CD4-positive, alpha-beta T cell treated with Interleukin-6 for 4 hours (primary cell): ENCODE measurements around the gene GNAT1.
"Not testable (repeated sequence)": the region's sequence is repeated elsewhere in the genome, so short reads cannot be mapped to it uniquely, and the experiment has no call there.

Experiments used
- DNase-seq: peaks from one replicate; pipeline ENCODE4 v3.0.0-alpha.2; 2020; ENCODE audit warnings: mixed read lengths

Gene GNAT1

DNA sequence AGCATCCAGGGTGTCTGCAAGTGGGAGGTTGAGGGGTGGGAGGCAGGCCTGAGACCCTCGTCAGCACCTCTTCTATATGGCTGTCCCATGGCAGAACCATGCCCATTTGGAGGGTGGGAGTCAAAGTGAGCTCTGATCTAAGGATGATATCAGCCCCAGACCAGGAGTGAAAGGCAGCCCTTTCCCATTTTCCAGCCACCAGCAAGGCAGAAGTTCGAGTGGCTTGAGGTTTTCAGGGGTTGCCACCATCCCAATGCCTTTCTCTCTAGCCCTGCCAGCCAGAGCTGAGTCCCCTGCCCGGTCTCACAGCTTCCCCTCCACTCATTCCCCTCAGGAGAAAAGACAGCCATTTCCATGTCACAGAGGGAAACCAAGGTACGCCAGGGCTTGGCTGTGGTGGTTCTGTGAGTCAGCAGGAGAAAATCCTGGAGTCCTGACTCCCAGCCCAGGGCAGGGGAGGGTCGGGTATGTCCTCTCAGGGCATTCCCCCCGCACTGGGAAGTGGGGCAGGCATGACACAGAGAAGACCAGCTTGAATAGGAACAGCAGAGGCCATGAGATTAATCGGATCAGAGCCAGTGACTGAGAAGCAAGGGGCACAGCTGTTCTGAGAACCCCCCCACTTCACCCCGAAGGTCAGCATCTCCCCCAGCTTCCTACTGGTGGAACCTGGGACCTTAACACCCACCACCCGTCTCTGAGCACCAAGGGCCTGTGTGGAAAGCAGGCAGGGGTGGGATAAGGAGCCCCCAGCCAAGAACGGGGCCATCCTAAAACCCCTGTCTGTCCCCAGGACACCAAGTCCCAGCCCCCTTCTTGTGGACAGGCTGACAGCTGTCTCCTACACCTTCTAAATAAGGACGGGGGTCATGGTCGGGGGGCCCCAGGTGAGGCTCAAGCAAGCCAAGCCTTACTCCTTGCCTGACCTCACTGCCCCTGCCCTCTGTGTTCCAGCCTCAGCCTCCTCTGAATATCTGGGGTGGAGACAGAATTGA lies 12.7 kb downstream of the GNAT1 start:
- no peak for DNase-seq

GRCh38 chr3:50204804-50205412 lies 13.5 kb downstream of the GNAT1 start, which contains the start of gene SLC38A3:
Gene SLC38A3 (plus strand): TSS chr3:50205271. CDS start chr3:50214200, 8,929 bp downstream.
- peak; percentile 53 for DNase-seq

DNA sequence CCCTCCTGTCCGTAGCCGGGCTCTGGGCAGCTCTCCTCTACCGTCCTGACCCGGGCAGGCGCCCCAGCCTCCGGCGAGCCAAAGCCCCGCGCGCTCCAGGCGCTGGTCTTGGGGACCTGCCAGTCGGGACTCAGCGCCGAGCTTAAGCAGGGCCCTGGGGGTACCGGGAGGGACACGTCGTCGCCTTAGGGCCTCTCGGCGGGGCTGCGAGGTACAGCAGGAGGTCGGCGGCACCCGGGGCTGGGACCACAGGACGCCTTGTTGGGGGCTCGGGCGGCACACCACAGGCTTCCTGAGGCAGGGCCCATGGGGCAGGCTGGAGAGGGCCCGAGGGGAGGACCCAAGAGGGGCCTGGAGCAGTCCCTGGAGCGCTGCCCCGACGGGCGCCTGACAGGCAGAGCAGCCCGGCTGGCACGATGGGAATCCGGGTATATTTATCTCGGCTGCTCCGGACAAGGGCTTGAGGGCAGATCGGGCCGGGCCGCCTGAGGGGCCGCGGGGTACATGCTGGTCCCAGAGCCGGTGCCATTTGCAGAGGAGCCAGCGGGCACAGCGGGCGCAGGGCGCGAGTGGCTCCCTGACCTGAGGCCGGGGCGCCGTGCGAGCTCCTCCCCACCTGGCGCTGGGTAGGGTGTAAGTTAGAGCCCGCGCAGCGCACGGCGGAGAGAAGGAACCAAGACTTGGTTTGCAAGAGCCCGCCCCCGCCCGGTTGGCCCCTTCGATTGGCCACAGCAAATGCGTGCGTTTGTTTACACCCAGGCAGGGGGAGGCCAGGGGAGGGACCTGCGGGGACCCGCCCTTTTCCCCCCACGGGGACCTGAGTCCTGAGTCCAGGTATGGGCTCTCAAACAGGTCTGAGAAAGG lies 14.2 kb downstream of the GNAT1 start:
- peak; percentile 40 for DNase-seq

GRCh38 chr3:50207359-50208042 lies 16.1 kb downstream of the GNAT1 start:
- DNase-seq: no peak

DNA sequence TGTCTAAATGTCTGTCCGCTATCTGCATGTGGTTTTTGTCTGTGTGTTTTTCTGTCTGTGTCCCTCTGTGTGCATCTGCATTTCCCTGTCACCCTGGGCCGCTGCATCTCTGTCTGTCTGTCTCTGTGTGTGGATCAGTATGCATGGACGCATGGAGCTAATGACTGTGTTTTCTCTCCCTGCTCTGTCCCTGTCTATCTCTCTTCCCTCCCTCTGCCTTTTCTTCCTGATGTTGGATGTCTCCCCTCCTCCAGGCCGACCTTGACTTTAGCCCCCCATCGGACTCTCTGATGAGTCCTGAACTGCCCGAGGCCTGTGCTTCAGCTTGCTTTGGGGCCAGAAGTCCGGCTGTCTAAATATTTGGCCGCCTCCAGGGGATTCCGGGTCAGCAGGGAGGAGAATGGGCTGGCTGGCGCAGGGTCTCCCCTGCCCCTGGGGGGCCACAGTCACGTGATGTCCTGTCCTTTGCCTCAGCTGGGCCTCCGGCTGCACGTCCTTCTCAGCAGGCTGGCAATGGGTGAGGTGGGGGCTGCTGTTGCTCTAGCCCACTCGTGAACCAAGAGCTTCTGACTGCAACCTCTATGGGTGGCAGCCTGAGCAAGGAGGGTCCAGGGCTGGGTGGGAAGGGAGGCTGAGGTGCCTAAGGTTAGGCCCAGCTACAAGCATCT lies 17.4 kb downstream of the GNAT1 start:
- DNase-seq: no peak

DNA sequence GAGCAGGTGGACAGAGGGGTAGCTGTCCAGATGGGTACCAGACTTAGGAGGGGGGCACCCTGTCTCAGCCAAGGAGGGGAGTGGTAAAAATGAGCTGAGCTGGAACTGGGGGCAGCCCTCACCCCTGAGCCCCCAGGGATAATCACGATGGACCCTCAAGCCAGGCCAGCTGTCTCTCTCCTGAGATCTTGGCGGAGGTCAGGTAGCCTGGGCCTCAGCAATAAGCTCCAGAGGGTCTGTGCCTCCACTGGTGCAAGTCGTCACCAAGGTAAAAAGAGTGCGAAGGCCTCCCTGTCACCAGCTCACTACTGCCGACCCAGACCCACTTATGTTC lies 18.7 kb downstream of the GNAT1 start:
- DNase-seq: no peak

GRCh38 chr3:50210510-50211367 lies 19.3 kb downstream of the GNAT1 start:
- DNase-seq: no peak

DNA sequence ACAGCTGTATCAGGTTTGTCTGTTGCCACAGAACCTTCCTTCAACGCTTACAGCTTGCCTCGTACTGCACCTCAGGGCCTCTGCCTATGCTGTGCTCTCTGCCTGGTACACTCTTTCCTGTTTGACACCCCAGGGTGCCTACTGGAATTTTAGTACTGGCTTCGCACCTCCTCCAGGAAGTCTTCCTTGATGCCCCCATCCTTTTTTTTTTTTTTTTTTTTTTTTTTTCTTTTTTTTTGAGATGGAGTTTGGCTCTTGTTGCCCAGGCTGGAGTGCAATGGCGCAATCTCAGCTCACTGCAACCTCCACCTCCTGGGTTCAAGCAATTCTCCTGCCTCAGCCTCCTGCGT lies 19.9 kb downstream of the GNAT1 start:
- not testable (repeated sequence) for DNase-seq

DNA sequence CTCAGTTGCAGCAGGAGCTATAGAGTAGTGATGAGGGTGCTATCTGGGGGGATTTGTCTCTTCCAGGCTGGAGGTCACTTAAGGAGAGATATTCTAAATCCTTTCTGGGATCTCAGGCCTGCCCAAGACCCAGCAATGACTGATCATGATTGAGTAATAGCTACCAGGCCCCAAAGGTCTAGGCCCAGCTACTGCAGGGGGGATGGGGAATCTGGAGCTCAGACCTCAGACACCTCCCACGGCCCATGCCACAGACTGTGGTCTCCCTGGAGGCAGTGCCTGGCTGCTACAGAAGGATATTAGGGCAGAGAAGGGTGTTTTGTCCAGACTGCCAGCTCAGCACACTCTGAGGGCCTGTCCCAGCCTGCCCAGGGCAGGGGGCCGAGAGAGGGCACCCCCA lies 20.5 kb downstream of the GNAT1 start:
- DNase-seq: no peak

- no peak for DNase-seq
Observed at GRCh38 chr3:50212502-50212901, 21.1 kb downstream of the GNAT1 start.

- no peak for DNase-seq
Observed at GRCh38 chr3:50212971-50213370, 21.6 kb downstream of the GNAT1 start.

- DNase-seq: no peak
Observed at GRCh38 chr3:50213373-50213772, 22.0 kb downstream of the GNAT1 start.

GRCh38 chr3:50214824-50215223 lies 23.4 kb downstream of the GNAT1 start:
- DNase-seq: no peak

DNA sequence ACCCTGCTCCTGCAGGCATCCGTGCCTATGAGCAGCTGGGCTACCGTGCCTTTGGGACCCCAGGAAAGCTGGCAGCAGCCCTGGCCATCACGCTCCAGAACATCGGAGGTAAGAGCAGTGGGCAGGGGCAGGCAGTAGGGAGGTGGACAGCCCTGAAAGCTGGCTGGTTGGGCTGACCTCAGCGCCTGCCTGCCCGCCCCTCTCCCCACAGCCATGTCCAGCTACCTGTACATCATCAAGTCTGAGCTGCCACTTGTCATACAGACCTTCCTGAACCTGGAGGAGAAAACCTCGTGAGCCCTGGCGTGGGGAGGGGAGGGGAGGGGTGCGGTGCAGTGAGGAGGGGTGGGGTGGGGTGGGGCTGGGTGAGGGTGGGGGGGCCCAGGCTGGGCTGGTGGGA lies 24.1 kb downstream of the GNAT1 start:
- DNase-seq: no peak

DNA sequence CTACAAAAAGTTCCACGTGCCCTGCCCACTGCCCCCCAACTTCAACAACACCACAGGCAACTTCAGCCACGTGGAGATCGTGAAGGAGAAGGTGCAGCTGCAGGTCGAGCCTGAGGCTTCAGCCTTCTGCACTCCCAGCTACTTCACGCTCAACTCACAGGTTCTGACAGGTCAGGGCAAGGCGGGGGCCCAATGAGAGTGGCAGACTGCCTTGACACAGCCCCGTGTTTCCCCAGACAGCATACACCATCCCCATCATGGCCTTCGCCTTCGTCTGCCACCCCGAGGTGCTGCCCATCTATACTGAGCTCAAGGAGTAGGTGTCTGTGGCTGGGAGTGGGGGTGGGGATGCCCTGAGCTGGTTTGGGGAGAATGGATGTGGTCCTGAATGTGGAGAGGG lies 26.3 kb downstream of the GNAT1 start:
- no peak for DNase-seq

DNA sequence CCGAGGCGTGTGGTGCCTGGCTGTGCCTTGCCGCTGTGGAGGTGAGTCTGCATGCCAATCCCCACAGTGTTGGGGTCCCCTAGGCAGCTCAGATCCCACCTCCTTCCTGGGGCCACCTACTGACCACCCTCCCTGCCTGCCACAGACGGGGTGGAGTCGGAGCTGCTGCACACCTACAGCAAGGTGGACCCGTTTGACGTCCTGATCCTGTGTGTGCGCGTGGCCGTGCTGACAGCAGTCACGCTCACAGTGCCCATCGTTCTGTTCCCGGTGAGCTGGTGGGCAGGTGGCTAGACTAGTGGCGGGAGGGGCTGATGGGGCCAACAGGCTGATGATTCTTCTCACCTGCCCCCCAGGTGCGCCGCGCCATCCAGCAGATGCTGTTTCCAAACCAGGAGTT lies 27.0 kb downstream of the GNAT1 start:
- no peak for DNase-seq

DNA sequence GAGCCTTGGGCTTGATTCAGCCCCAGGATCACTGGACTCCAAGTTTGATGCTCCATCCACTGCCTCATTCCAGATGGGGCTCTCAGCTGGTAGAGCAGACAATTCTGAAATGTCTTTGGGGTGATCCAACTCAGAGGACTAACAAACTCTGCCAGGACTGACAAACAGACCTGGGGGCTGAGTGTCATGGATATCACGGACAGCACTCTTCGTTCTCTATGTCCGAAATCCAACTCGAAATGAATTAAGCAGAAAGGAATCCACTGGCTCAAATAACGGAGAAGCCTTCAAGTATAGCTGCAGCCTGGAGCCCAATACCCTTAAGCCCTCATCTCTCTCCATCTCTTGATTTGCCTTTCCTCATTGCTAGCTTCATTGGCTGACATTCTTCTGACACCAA lies 27.9 kb downstream of the GNAT1 start:
- no peak for DNase-seq

DNA sequence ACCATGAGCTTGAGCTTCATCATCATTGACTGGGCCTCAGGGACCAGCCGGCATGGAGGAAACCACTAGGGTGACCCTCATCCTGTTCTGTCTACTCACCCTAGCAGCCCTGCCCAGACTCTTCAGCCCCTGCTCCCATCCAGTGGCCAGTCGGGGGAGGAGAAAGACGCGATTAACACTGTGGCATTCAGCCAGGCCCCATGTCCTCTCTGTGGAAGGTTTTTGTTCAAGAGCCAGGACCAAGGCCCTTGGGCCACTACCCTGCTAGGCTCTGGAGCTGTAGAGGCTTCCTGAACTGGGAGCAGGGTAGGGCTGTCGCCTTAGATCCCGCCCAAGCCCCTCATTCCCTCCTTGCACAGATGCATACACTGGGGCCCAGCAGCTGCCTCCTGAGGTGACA lies 28.7 kb downstream of the GNAT1 start:
- DNase-seq: no peak

DNA sequence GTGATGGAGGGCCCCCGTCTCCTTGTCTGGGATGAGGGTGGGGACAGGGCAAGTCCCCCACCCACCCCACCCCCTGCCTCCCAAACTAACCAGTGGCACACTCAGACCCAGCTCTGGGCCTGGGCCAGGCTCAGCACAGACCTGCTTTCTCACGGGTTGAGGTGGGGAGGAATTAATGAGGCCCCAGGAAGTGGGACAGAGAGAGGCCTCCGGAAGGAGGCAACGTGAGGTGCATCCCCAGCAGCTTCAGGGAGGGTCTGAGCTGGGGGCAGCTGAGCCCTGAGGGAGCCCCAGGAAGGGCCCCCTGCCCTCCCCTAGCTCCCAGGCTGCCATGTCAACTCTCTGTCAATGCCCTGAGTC lies 29.6 kb downstream of the GNAT1 start:
- DNase-seq: no peak

- DNase-seq: no peak
Observed at GRCh38 chr3:50221411-50222168, 30.2 kb downstream of the GNAT1 start.

DNA sequence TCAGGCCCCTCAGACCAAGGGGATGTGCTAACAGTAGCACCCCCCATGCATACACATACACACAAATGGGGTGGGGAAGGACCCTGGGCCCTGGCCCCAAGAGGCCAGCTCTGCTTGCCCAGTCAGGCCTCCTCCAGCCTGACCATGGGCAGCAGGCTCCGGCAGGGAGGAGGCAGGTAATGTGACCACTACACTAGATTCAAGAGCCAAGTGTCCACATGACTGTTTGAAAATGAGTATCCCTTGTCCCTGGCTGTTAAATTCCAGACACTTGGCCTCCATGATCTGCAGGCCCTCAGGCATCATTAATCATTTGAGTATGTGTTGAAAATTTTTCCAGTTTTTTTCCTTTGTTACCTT lies 30.7 kb downstream of the GNAT1 start:
- no peak for DNase-seq
